Stimulated activated CD4-positive, alpha-beta T cell treated with anti-CD3 and anti-CD28 coated beads, Interleukin-15, amount 100 ng/mL, for 24 hours (primary cell): Measurements from ENCODE around the gene PTTG1IP2.
"Not testable (repeated sequence)": the region's sequence is repeated elsewhere in the genome, so short reads cannot be mapped to it uniquely, and the experiment has no call there.

Experiments
- DNase-seq: peaks from one replicate; pipeline ENCODE4 v3.0.0-alpha.2; 2020

Gene PTTG1IP2

DNA sequence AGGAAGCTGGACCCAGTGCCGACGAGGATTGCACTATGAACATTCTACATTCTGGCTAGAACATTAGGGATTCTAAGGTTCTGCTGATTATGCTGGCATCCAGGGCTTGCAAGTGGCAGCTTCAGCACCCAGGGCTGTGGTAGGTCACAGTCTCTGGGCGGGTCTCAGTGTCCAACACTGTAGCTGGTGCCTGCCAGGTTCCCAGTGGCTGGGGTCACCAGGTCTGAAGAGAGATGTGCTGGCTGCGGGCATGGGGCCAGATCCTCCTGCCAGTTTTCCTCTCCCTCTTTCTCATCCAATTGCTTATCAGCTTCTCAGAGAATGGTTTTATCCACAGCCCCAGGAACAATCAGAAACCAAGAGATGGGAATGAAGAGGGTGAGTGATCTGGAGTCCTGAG, at the start of gene PTTG1IP2:
Gene PTTG1IP2 (plus strand): TSS at position 86 of the 400 bp plus-strand sequence. CDS start 148 bp downstream, at position 234.
- no peak for DNase-seq

DNA sequence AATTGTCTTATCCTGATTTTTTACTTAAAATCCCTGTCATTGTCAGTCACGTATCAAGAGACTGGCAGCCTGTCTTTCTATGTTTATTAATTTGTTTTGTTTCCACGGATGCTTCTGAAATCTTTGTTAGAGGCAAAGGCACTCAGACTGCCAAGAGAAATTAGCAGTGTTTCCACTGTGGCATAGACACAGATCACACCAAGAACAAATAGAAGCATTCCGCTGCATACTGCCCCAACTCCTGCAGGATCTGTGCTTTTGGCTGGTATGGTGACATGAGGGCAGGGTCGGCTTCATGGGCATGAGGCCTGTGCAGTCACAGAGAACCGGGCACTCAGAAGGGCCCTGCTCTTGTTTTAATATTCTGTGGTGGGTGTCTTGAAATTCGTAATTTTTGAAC, 47.8 kb upstream of the PTTG1IP2 start:
- DNase-seq, result no peak

DNA sequence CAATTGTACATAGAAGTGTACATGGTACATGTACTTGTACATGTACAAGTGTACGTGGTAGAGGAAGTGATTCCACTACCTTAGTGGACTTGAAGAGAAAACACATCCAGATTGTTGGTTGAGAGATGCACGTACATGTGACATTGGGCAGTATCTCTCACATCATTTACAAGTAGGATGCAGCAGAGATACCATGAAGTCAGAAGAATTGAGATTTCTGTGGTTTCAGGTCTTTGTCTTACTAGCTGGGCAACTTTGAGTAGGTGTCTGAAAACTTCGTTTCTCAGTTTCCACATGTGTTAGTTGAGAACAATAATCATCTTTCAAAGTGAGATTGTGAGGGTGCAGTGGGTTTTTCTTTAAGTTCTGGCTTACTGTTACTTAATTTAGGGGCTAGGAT, 44.7 kb upstream of the PTTG1IP2 start:
- DNase-seq, result no peak

DNA sequence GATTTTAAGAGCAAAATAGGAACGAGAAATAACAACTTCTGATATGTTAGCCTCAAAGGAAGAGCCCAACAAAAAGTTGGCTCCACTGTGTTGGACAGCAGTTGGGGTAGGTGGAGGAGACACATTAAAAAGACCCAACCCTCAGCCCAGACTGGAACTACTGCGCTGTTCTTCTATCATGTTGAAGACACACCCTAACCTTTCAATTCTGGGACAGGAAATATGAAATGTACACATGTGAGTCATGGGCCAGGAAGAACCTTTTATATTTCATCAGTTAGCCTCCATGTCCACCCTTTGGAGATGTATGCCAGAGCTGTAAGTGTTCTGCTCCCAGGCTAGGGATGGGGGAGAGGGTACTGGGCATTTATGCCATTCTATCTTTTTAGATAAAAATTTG, 44.1 kb upstream of the PTTG1IP2 start:
- DNase-seq, result no peak

GRCh38 chr7:90430614-90431460, 38.6 kb upstream of the PTTG1IP2 start:
- no peak for DNase-seq

- no peak for DNase-seq
These were observed 36.7 kb upstream of the PTTG1IP2 start for GRCh38 chr7:90432752-90433151.

DNA sequence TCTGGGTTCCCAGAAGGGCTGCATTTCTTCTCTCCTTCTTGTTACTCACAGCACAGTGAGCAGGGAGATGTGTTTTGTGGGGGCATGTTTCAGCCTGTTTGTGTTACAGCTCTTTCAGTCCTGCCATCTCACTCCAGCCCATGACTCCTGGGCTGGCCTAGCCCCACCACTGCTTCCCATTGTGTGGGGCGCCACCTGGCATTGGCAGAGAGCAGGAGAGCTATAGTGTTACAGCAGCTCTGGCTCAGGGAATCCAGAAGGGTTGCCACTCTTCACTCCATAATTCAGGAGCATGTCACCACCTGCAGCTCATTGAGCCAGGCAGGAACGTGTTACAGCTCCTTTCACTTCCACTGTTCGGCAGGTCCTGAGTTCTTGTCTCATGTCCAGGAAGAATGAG, 36.2 kb upstream of the PTTG1IP2 start:
- no peak for DNase-seq

- no peak for DNase-seq
These were observed 23.8 kb upstream of the PTTG1IP2 start for GRCh38 chr7:90445633-90446032.

GRCh38 chr7:90446137-90446899, 23.1 kb upstream of the PTTG1IP2 start:
- DNase-seq, result no peak

DNA sequence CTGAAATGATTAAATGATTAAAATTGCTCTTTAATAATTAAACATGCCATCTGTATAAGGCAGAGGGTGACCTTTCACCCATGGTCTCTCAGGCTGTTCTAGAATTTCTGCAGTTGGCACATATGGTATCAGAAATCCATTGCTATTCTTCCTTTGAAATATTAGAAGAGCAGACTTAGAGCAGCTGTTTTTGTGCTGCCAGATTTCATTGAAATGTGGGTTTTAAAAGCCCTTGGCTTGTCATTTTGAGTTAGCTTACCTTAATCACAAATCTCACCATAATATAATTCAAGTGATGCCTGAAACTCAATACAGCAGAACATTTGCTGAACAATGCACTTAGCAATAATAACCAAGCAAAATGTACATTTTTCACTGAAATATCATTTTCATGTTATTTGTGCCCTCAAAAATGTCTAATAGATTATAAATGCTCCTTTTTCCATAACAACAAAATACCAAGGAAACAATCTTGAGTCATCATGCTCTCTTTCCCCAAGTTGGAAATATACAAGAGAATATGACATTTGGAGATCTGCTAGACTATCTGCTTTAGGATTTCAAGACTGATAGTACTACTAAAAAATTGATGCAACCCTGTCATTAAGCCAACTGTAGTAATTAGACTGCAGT, 16.1 kb upstream of the PTTG1IP2 start:
- DNase-seq, result no peak

DNA sequence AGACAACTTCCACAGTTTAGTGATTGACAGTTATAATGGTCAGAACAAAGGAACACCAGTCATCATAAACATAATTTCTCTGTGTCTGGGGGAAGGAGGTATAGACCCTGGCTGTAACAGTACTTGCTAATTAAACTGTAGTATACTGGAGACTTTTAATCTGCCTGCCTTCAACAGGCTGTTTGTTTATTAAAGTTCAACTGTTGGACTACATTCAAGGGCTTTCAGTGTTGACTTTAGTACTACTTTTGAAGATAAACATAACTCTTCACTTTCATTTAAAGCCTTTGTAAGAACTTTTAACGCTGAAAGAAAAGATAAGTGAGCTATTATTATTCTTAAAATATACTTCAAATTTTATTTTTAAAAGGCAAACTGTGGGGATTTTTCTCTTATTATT, 15.5 kb upstream of the PTTG1IP2 start:
- DNase-seq, result no peak

DNA sequence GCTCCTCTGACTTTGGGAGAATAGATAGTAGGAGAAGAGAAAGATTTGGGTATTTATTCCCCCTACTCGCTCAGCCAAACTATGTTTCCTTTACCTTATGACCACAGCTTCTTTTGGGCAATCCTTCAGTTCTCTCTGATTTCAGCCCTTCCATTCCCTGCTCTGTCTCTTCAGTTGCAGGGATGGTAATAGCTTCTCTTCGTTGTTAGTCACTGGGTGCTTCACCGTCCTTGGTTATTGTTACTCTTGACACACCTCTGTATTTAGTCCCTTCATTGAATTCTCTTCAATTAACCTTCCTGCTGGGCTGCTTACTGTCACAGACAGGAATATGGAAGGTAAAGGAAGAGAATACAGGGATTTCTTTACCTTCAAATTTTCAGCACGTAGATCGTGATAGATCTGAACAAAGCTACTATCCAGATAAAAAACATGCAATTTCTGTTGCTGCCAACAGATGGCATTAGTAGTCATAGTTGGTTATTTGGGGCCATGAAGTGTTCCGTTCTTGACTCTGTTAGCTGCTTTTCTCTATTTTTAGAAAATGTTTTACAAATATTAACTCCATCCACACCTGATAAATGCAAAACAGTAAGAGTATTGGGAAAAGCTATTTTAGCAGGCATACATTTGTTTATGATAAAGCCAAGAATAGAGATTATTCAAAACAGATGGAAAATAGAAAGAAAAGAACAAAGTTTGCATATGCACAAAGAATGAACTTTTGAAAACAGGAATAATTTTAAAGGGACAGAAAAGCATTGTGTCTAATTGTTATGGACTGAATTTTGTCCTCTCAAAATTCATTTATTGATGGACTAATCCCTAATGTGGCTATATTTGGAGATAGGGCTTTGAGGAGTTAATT, 14.0 kb upstream of the PTTG1IP2 start:
- no peak for DNase-seq

DNA sequence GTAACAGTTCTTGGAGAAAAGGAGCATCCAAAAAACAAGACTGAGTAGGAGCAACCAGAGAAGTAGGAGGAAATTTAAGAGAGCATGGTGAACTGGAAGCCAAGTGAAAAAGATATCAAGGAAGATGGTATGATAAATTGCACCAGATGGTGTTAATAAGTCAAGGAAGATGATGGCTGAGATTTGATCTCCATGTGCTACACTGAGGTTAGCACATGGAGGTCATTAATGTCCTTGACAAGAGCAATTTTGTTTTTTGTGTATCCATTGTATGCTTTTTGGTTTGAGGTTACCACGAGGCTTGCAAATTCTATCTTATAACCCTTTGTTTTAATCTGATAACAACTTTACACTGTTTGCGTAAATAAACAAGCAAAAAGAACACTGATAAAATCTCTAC, 11.3 kb upstream of the PTTG1IP2 start:
- DNase-seq, result no peak

DNA sequence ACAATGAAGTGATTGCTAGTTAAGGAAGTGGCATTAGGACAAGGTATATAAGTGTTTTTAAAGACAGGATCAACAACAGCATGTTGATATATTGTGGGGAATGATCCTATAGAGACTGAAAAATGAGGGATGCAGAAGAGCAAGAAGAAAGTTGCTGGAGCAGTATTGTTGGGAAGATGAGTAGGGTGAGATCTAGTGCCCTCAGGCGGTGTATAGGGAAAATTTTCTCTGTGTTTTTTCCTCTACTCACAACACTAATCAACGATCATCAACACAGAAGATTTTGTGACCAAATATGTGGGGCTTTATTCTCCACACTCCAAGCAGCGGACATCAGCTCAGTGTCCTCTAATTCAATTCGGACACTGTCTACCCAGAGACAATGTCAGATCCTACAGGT, 9.6 kb upstream of the PTTG1IP2 start:
- no peak for DNase-seq

DNA sequence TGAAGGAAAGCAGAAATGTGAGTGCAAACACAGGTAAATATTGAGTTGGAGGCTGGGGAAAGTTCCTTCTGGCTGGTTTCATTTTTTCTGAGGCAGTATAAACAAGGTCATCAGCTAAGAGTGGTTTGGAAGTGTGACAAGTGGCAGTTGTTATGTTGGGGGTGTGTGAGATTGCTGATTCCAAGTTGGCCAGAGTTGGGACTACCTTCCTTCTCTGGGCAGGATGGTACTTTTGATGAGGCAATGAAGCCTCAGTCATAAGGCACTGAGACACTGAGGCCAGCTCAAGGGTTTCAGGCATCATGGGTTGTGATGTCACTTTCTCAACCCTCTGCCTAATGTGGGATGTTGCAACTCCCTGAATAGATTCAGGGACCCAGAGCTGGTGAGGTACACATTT, 8.2 kb upstream of the PTTG1IP2 start:
- no peak for DNase-seq

- DNase-seq, result not testable (repeated sequence)
These were observed 6.2 kb upstream of the PTTG1IP2 start for GRCh38 chr7:90463151-90463628.

DNA sequence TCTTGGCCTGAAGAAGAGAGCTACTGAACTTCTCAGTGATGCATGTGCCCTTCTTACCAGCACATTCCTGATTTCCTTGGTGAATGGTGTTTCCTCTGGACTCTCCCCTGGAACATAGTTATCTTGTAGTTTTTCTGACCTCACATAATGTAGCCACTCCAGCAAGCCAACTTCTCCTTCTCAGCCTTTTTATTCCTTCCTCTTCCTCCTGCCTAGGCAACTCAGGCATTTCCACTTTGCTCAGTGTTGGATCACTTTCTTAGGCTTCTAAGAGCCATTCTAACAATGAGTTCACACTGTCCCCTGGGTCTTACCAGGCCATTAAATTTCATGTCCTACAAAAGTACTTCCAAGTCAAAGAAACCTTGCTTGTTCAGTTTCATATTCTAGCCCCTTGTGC, 3.6 kb upstream of the PTTG1IP2 start:
- DNase-seq, result no peak

DNA sequence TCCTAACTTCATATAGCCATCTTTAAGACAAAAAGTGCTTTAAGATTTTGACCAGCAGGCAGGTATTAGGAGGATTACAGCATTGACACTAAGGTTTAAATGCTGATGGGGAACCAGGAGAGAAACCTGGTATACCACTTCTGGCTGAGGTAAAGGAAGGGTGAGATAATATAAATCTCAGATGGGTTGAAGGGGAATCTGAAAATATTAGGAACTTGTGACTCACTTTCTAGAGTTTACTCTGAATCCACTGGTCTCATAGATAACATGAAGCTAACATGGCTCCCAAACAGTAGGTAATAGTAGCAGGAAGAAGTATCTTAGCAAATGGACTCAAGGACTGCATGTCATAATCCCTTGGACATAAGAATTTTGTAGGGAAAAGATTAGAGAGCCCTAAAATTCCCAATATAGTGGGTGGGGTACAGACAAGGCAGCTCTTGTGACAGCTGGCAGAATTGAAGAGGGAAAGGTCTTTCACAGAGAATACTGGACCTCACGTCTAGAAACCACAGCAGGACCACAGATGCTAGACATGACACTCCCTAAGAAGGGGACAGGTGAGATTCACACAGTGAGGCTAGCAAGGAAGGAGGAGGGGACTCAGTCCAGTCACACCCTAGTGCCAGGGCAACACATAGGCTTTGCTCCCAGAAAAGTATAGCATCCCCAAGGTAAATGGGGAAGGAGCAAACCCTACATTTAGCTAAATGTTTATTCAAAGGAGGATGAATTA, 3.5 kb downstream of the PTTG1IP2 start:
- DNase-seq, result no peak

DNA sequence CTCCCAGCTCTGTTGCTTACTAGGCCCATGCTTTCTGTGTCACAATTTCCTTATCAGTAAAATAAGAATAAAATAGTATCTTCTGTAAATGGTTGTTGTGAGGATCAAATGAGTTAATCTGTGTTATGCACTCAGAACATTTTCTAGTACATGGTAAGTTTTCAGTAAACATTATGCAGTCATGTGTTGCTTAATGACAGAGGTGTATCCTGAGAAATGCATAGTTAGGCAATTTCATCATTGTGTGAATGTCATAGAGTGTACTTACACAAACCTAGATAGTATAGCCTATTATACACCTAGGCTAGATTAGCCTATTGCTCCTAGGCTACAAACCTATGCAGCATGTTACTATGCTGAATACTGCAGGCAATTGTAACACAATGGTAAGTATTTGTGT, 4.4 kb downstream of the PTTG1IP2 start:
- DNase-seq, result no peak

DNA sequence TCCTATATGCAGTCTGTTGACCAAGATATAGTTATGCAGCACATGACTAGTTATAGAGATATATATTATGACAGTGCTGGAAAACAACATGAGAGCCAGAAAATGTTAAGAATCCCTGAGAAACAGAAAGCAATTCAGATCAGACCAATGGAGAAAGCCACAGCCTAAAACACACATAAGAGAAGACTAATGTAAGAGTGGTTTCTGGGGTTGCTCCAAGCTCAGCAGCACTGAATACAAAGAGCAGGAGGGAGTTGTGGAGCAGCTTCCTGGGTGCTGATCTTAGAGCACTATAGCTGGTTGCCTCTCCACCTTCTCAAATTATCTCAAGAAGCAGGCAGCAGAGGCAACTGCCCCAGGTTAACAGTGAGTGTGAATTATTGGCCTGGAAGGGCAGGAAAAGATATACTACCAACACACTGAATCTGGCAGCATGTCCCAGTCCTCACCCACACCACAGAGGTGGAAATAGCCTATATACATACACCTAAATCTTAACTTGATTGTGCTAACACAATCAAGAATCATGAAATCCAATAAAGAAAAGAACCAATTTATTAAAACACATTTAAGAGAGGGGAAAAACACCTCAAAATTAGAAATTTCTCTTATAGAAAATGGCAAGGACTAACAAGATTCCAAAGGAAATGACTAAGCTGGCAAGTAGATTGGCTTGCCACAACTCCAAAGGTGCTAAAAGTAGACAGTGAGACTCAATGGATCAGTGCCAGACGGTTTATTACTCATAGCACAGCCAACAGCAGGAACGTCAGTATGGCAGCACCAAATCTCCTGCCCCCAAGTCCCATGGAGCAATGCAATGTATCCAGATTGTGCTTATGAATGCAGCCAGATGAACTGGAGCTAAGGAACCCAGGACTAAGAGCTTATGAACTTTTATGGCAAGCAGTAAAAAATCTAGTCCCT, 5.1 kb downstream of the PTTG1IP2 start:
- DNase-seq, result no peak

DNA sequence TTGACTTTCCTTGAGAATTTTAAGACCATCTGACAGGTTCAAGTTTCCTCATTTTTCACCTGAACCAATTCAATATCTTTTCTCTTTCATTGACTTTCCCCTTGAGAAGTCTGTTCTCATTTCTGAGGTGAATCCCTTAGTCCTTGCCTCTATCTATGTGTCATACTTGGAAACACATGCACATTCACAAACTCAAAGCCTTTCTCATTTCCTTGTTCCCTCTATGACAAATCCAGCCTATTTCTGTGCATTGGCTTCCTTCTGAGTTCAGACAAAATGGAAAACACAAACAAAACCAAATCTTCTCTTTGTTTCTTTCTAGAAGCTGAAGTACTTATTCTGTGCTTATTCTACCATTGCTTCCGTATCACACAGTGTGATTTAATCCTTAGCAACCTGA, 13.8 kb downstream of the PTTG1IP2 start:
- no peak for DNase-seq
